GM19025 (cell line): ENCODE measurements around the gene GTF2H1.

ENCODE experiments used
- ATAC-seq: cut with Tn5 transposase; IDR thresholded peaks from one replicate; pipeline ENCODE4 v1.9.1; 2021; ENCODE audit warnings: mild to moderate bottlenecking, low read depth, moderate library complexity; ENCODE audit not compliant: unreplicated experiment

Gene GTF2H1

DNA sequence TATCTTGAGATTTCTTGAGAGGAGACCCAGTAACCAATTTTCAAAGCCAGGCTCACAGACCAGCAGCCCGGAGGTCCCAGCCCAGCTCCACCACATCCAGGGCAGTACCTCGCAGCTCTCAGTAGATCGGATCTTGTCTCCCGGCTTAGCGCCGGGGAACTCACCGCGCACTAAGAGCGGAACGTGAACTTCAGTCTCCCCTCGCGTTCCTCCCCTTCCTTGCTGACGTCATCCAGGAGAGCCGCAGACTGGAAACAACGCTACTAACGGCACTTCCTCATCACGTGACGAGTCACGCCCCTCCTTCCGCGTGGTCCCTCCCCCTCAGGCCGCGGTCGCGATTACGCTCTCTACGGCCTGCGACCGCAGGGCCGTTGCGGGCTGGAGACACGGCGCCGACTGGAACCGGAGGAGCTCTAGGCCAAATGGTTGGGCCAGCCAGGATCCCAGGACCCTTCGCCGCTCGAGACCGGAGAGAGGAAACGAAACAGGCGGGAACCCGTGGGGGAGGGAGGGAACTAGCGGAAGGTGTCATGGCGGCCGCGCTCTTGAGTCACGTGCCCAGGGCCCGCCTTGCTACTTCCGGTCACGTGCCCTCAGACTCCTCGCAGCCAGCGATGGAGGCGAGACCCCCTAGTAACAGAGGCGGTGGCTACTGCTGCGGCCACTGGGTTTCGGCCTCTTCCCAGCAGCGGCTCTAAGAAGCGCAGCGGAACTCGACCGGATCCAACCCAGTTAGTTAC, at the start of gene GTF2H1, which contains the start of gene HPS5:
Gene GTF2H1, plus strand, starts transcription at position 599 of the 743 bp plus-strand sequence. CDS start 10,508 bp downstream, outside the sequence.
Gene HPS5, minus strand, starts transcription at position 172 of the 743 bp plus-strand sequence. CDS start 4,282 bp downstream, outside the sequence.
- peak; percentile 83 for ATAC-seq

GRCh38 chr11:18277565-18278271, 44.6 kb upstream of the GTF2H1 start:
- no peak for ATAC-seq

- ATAC-seq, result peak; percentile 90
These were observed 41.8 kb upstream of the GTF2H1 start for GRCh38 chr11:18280438-18281045.

GRCh38 chr11:18282626-18283025, 39.7 kb upstream of the GTF2H1 start:
- ATAC-seq, result no peak

DNA sequence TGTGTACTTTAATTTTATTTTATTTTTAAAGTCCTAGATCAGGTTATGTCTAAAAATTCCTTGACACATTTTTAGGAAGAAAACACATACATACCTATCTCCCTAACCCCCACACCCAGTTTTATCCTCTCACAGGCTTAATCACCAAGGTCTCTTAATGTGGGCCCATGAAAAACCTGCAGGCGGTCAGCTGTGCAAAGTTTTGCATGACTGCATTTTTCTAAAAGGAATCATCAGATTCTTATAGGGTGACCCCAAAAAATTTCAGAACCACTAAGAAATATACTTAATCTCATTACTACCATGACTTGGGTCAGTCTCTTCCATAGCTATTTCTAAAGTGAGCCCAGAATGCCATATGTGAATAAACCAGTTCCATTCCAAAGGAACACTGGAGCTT, 36.5 kb upstream of the GTF2H1 start:
- ATAC-seq, result no peak

- no peak for ATAC-seq
These were observed 33.5 kb upstream of the GTF2H1 start for GRCh38 chr11:18288911-18289310.

- ATAC-seq, result no peak
These were observed 27.5 kb upstream of the GTF2H1 start for GRCh38 chr11:18294862-18295261.

DNA sequence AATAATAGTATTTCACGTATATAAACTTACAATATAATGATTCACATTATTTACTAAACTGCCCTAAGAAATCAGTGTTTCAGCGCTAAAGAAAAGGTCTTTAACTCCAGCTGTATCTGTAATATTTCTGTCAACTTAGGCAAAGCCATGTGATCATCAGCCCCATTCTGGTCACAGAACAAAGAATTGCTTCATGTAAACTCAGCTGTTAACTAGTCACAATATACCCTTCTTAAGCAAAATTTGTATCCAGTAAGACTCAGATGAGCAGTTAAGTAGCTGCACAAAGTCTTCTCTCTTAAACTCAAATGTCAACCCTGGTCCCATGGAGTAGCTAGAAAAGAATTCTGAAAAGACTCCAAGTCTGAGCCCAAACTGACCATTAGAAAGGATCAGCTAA, 27.1 kb upstream of the GTF2H1 start:
- no peak for ATAC-seq

- no peak for ATAC-seq
These were observed 22.6 kb upstream of the GTF2H1 start for GRCh38 chr11:18299721-18300120.

GRCh38 chr11:18304745-18305144, 17.6 kb upstream of the GTF2H1 start:
- no peak for ATAC-seq

- ATAC-seq, result no peak
These were observed 14.8 kb upstream of the GTF2H1 start for GRCh38 chr11:18307461-18308139.

GRCh38 chr11:18308242-18308641, 14.1 kb upstream of the GTF2H1 start:
- ATAC-seq, result no peak

GRCh38 chr11:18309691-18310090, 12.7 kb upstream of the GTF2H1 start:
- no peak for ATAC-seq

DNA sequence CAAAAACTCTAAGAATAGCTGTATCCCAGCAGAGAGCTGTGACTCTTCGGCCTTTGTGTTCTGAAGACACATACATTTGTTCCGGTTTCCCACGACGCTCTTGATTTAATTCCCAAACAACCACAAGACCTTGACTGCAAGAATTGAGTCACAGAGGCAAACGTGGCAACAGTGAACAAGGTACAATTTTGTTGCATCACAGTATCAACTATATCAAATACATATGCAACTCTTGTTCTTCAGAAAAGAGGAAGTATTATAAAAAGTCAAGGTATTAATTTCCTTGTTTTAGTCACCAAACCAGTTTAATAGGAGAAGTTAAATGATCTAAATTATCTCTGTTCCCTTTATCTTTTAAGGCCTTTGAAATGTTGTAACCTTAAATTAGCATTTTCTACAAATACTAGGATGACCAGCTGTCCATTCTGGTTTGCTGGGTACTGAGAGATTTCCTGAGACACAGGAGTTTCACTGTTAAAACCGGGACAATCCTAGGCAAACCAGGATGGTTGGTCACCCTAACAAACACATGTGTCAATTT, 11.5 kb upstream of the GTF2H1 start:
- ATAC-seq, result no peak

DNA sequence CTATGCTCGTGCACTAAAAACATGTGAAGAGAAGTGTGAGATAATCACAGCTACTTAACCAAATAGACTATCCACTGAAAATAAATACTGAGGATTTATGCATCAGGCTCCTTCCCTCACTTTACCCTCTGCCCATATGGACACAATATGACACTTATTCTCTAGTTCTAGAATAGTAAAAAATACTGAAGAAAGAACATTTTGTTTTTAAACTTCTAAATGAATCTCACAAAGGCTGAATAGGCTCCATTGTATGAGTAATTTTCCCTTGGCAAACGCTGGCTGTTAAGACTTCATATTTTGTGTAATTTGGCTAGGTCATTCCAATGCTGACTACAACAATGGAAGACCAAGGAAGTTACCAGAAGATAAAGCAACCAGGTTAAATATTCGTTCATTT, 10.4 kb upstream of the GTF2H1 start:
- no peak for ATAC-seq

GRCh38 chr11:18312663-18313420, 9.5 kb upstream of the GTF2H1 start:
- ATAC-seq, result no peak

GRCh38 chr11:18313965-18314763, 8.2 kb upstream of the GTF2H1 start:
- no peak for ATAC-seq

DNA sequence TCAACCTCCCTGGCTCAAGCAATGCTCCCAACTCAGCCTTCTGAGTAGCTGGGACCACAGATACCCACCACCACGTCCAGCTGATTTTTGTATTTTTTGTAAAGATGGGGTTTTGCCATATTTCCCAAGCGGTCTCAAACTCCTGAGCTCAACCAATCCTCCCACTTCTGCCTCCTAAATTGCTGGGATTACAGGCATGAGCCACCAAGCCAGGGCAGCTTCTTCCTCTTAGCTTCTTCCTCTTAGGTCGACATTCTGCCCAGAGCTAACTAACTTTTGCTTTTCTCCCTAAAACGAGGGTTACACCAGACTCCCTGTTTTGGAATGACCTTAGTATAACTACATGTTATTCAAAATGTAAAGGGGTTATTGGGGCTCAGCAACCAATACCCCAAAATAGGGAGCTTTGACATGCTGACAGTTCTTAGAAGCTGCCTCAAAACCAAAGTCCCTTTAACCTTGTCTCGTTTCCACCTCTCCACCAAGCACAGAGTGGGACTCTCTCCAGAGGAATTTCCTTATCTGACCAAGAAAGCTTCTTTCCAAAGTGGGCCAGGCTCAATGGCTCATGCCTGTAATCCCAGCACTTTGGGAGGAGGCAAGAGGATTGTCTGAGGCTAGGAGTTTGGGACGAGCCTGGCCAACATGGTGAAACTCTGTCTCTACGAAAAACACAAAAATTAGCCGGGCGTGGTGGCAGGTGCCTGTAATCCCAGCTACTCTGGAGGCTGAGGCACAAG, 7.4 kb upstream of the GTF2H1 start:
- ATAC-seq, result no peak
